GM10266 (cell line): ENCODE data around the gene PRTN3.
"Not testable (repeated sequence)": the region's sequence is repeated elsewhere in the genome, so short reads cannot be mapped to it uniquely, and the experiment has no call there.

Experiments
- DNase-seq: peaks from one replicate; pipeline ENCODE4 v3.0.0; 2012; ENCODE audit errors: extremely low spot score
- CTCF ChIP-seq: IDR thresholded peaks from 2 replicates; pipeline ENCODE4 v1.5.1; 2012; ENCODE audit warnings: mild to moderate bottlenecking, low read depth; ENCODE audit not compliant: control insufficient read depth, insufficient read depth; ENCODE audit errors: missing control alignments

The PRTN3 gene

GRCh38 chr19:815079-815774 is 25.6 kb upstream of the PRTN3 start:
- no peak for TF ChIP-seq CTCF
- DNase-seq, result peak; percentile 49

- DNase-seq, result peak; percentile 29
- TF ChIP-seq CTCF, result no peak
These were observed 24.9 kb upstream of the PRTN3 start for GRCh38 chr19:815775-816499.

- no peak for DNase-seq
- no peak for TF ChIP-seq CTCF
These were observed 24.3 kb upstream of the PRTN3 start for GRCh38 chr19:816500-816857.

- DNase-seq, result not testable (repeated sequence)
These were observed 20.6 kb upstream of the PRTN3 start for GRCh38 chr19:820212-820611.

- no peak for DNase-seq
- no peak for TF ChIP-seq CTCF
These were observed 19.5 kb upstream of the PRTN3 start for GRCh38 chr19:821231-821824.

GRCh38 chr19:821825-822503 is 18.8 kb upstream of the PRTN3 start, which contains the start of gene PLPPR3:
PLPPR3 (minus strand) TSS chr19:821955; CDS start chr19:821559, 396 bp downstream.
- DNase-seq, result no peak
- TF ChIP-seq CTCF, result no peak

- TF ChIP-seq CTCF, result no peak
- no peak for DNase-seq
These were observed 17.2 kb upstream of the PRTN3 start for GRCh38 chr19:823565-824121.
